Measurements from ENCODE around the gene ABCD4.

ABCD4 gene

DNA sequence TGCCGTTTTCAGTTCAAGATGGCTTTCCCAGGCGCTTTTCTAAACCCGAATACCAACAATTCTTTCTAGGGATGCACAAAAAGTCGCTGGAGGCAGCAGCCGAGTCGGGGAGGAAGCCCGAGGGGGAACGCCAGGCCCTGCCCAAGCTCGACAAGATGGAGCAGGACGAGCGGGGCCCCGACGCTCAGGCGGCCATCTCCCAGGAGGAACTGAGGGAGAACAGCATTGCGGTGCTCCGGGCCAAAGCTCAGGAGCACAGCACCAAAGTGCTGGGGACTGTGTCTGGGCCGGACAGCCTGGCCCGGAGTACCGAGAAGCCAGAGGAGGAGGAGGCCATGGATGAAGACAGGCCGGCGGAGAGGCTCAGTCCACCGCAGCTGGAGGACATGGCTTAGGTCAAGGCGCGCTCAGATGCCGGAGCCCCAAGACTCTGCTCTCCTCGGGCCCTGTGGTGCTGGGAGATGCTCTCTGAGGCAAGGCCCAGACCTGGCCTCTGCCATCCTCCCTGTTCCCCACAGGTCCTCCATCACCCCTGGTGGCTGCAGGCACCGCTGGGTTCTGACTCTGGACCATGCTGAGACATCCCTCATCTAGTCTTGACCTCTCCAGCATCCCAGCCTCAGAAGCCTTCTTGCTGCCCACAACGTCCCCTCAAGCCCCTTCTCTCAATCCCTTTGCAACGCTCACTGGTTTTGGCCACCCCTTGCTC, 42.1 kb downstream of the ABCD4 start:
- Histone ChIP-seq H3K27ac (ENCODE audit: low read depth, low read length, poor library complexity, severe bottlenecking) (no peak overlapping the region), H3K27me3 (ENCODE audit: insufficient read depth, low read length) (0 out of 2 replicates have a peak, but pooled peaks cover 4% of the 10 kb centered on the region), H3K4me2 (ENCODE audit: low read length) (no peak overlapping the region), H3K4me3 (ENCODE audit: low read depth, low read length, poor library complexity, severe bottlenecking) (no peak overlapping the region), H3K9ac (ENCODE audit: low read length) (no peak overlapping the region), H3F3A (ENCODE audit: insufficient read depth, low read length) (no peaks in the 10 kb centered on the region), H3K9me2 (ENCODE audit: low read depth, low read length) (no peaks in the 10 kb centered on the region), H3K36me3 (ENCODE audit: insufficient read depth, low read length) (no peaks in the 10 kb centered on the region), H2AFZ (ENCODE audit: low read length) (no peak overlapping the region), H4K20me1 (ENCODE audit: insufficient read depth, low read length) (no peaks in the 10 kb centered on the region), H3K9me3 (ENCODE audit: low read length) (no peaks in the 10 kb centered on the region), H3K79me2 (ENCODE audit: insufficient read depth, low read length) (no peaks in the 10 kb centered on the region), H3K4me1 (ENCODE audit: insufficient read depth, low read length, severe bottlenecking) (peaks cover 13% of the 10 kb centered on the region)
- TF ChIP-seq EZH2 (IDR thresholded peaks at IDR 0.05; ENCODE audit: borderline replicate concordance, low read length), result no peak
- TF ChIP-seq, protein P1, sequence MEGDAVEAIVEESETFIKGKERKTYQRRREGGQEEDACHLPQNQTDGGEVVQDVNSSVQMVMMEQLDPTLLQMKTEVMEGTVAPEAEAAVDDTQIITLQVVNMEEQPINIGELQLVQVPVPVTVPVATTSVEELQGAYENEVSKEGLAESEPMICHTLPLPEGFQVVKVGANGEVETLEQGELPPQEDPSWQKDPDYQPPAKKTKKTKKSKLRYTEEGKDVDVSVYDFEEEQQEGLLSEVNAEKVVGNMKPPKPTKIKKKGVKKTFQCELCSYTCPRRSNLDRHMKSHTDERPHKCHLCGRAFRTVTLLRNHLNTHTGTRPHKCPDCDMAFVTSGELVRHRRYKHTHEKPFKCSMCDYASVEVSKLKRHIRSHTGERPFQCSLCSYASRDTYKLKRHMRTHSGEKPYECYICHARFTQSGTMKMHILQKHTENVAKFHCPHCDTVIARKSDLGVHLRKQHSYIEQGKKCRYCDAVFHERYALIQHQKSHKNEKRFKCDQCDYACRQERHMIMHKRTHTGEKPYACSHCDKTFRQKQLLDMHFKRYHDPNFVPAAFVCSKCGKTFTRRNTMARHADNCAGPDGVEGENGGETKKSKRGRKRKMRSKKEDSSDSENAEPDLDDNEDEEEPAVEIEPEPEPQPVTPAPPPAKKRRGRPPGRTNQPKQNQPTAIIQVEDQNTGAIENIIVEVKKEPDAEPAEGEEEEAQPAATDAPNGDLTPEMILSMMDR (IDR thresholded peaks at IDR 0.05; ENCODE audit: low read length), result no peak

DNA sequence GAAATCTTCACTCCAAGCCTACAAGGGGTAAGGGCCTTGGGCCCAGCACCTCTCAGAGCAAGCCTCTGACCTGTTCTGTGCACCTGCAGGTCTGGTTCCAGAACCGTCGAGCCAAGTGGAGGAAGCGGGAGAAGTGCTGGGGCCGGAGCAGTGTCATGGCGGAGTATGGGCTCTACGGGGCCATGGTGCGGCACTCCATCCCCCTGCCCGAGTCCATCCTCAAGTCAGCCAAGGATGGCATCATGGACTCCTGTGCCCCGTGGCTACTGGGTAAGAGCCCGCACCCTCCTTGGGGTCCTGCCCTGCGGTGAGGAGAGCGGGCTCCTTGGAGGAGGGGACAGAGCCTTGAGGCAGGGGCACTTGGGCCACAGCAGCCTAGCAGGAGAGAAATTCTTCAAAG, 43.2 kb downstream of the ABCD4 start:
- H3K79me2 ChIP-seq (ENCODE audit: insufficient read depth, low read length), result no peaks in the 10 kb centered on the region
- H3K9me3 ChIP-seq (ENCODE audit: low read length), result no peaks in the 10 kb centered on the region
- H3K9me2 ChIP-seq (ENCODE audit: low read depth, low read length), result no peaks in the 10 kb centered on the region
- TF ChIP-seq, protein P1 (IDR thresholded peaks at IDR 0.05; ENCODE audit: low read length), result no peak
- no peak for TF ChIP-seq EZH2 (IDR thresholded peaks at IDR 0.05; ENCODE audit: borderline replicate concordance, low read length)
- no peaks in the 10 kb centered on the region for H3F3A ChIP-seq (ENCODE audit: insufficient read depth, low read length)
- H4K20me1 ChIP-seq (ENCODE audit: insufficient read depth, low read length), result no peaks in the 10 kb centered on the region
- H3K27ac ChIP-seq (ENCODE audit: low read depth, low read length, poor library complexity, severe bottlenecking), result no peak overlapping the region
- no peak overlapping the region for H3K4me2 ChIP-seq (ENCODE audit: low read length)
- H3K4me1 ChIP-seq (ENCODE audit: insufficient read depth, low read length, severe bottlenecking), result peaks cover 13% of the 10 kb centered on the region
- no peak overlapping the region for H2AFZ ChIP-seq (ENCODE audit: low read length)
- H3K27me3 ChIP-seq (ENCODE audit: insufficient read depth, low read length), result no peaks in the 10 kb centered on the region
- no peaks in the 10 kb centered on the region for H3K36me3 ChIP-seq (ENCODE audit: insufficient read depth, low read length)
- no peak overlapping the region for H3K9ac ChIP-seq (ENCODE audit: low read length)
- no peak overlapping the region for H3K4me3 ChIP-seq (ENCODE audit: low read depth, low read length, poor library complexity, severe bottlenecking)

DNA sequence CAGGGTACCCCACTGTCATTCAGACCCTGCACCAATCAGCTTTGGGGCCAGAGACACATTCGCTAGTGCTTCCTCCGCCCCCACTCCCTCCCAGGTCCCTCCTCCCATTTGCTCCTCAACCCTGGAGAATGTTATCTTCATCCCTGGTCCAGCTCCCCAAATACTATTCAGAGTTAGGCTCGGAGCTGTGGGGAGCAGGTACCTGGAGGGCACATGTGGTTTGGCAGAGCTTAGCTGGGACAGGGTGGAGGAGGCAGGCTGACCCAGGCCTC, 44.0 kb downstream of the ABCD4 start:
- no peak overlapping the region for H3K4me2 ChIP-seq (ENCODE audit: low read length)
- H3K79me2 ChIP-seq (ENCODE audit: insufficient read depth, low read length), result no peaks in the 10 kb centered on the region
- no peak for TF ChIP-seq EZH2 (IDR thresholded peaks at IDR 0.05; ENCODE audit: borderline replicate concordance, low read length)
- TF ChIP-seq, protein P1 (IDR thresholded peaks at IDR 0.05; ENCODE audit: low read length), result no peak
- H3K27me3 ChIP-seq (ENCODE audit: insufficient read depth, low read length), result no peaks in the 10 kb centered on the region
- H3F3A ChIP-seq (ENCODE audit: insufficient read depth, low read length), result no peaks in the 10 kb centered on the region
- H4K20me1 ChIP-seq (ENCODE audit: insufficient read depth, low read length), result no peaks in the 10 kb centered on the region
- no peak overlapping the region for H3K9ac ChIP-seq (ENCODE audit: low read length)
- peaks cover 13% of the 10 kb centered on the region for H3K4me1 ChIP-seq (ENCODE audit: insufficient read depth, low read length, severe bottlenecking)
- no peak overlapping the region for H2AFZ ChIP-seq (ENCODE audit: low read length)
- no peaks in the 10 kb centered on the region for H3K9me3 ChIP-seq (ENCODE audit: low read length)
- no peak overlapping the region for H3K4me3 ChIP-seq (ENCODE audit: low read depth, low read length, poor library complexity, severe bottlenecking)
- no peak overlapping the region for H3K27ac ChIP-seq (ENCODE audit: low read depth, low read length, poor library complexity, severe bottlenecking)
- H3K9me2 ChIP-seq (ENCODE audit: low read depth, low read length), result no peaks in the 10 kb centered on the region
- no peaks in the 10 kb centered on the region for H3K36me3 ChIP-seq (ENCODE audit: insufficient read depth, low read length)

All from OCI-LY1 (cell line).